HG02885 (cell line): Measurements from ENCODE around the gene ZNF423.

Experiments used
- ATAC-seq: cut with Tn5 transposase; IDR thresholded peaks from one replicate; pipeline ENCODE4 v1.9.1; 2021; ENCODE audit warnings: mild to moderate bottlenecking; ENCODE audit not compliant: unreplicated experiment, poor library complexity

Gene ZNF423

DNA sequence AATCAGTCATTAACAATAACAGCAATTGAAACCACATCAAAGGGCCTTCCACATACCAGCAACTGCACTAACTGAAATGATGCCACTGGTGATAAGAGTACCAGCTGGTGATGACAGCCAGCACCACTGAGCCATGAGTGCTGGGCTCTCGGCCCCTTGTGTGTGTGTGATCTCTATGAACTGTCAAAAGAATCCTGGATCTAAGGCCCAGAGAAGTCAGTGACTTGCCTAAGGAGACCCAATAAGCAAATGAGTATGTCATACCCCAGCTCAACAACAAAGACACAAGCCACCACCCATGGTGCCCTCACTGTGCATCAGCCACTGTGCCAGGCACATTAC lies 220.9 kb downstream of the ZNF423 start:
- ATAC-seq, result no peak

DNA sequence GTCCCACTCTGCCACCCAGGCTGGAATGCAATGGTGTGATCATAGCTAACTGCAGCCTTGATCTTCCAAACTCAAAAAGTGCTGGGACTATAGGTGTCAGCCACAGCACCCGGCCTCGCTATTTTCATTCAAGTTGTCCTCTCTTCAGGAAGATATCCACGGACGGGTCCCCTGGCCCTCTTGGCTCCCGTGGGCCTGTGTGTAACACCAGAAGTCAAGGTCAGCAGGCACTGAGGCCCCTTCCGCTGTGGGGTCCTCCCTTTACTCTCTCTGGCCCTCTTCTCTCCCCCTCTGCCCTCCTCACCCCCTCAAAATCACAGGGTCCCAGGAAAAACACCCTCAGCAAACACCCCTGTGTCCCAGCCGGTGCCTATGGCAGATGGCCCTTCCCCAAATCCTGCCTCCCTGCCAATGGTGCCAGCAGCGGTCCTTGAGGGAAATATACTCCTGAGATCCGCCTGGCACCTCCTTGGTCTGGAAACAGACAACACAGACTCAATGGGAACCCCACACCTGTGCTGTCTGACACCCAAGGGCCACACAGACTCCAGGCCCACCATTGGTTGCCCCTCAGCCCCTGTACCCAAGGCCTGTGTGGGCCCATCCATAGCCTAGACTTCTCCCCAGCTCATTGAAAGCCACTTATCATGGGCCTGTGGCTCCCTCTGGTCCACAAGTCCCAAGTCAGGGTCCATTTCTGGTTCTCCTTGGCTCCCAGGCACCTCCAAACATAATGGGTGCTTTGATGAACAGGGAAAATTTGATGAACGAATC lies 221.5 kb downstream of the ZNF423 start:
- no peak for ATAC-seq

DNA sequence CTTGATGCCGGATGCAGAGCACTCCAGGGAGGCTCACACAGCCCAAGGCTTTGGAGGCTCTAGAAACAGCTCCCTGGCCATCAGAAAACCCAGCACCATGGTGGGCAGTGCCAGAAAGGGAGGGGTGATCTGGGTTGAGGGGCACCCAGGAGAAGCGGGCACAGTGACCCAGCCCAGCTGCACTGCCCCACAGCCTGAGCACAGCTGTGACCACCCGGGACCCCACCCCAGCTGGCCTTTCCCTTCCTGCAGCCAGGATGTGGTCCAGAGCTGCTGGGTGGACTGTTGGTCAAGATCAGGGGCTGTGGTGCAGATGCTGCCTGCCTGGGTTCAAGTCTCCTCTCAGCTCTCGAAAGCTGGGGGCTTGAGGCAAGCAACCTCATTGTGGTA lies 223.1 kb downstream of the ZNF423 start:
- ATAC-seq, result no peak

DNA sequence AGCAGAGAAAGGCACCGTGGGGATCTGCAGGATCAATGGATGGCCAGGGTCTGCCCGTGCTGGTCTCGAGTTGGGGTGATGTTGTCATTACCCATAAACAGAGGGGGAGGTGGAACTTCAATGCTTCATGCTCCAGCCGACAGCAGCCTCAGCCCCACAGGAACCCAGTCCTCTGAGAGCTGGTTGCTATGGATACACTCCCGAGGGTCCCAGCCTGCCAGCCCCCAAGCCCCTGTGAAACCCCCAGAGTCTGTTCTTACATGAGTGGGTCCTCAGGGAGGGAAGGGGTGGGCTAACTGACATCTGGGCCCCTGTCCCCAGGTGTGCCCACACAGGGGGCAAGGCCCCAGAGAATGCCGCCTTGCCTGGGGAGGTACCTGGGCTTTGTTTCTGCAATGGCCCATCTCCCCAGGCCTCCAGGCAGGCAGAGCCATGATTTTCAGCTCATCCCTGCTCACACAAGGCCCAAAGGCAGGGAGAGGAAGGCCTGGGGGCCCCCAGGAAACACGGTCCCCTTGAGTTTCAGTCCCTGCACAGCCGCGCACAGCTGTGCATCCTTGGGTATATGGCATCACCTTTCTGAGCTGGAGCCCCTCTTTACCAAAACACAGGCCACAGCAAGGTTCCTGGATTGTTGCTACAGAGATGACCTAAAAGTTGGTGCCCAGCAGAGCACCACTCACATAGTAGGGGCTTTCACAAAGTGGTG lies 223.7 kb downstream of the ZNF423 start:
- ATAC-seq, result no peak

GRCh38 chr16:49631187-49632041 lies 224.5 kb downstream of the ZNF423 start:
- ATAC-seq, result no peak

GRCh38 chr16:49630783-49631182 lies 225.1 kb downstream of the ZNF423 start:
- ATAC-seq, result no peak

DNA sequence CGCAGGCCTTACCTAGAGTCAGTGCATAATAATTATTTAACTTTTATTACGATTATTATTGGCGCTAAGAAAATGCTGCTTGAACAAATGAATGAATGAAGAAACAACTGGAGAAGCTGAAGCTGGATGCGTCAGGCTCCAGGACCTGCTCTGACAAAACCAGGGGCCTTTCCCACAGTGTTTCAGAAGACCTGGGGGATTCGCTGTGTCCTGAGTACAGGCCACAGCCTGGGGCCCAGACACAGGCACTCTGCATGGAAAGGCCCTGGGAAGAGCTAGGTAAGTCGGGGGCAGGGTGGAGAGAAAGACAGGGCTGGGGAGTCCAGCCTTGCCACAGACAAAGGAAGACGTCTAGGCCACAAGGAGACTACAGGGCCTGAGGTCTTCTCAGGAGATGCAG lies 226.1 kb downstream of the ZNF423 start:
- ATAC-seq, result no peak

DNA sequence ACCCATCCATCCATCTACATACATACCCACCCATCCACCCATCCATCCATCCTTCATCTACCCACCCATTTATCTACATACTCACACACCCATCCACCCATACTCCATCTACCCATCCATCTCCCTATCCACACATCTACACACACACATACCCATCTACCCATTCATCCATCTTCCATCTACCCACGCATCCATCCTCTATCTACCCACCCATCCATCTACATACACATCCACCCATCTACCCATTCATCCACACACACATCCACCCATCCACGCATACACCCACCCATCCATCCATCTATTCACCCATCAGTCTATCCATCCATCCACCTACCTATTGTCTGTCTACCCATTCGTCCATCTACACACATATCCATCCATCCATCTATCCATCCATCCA lies 227.8 kb downstream of the ZNF423 start:
- ATAC-seq, result no peak

DNA sequence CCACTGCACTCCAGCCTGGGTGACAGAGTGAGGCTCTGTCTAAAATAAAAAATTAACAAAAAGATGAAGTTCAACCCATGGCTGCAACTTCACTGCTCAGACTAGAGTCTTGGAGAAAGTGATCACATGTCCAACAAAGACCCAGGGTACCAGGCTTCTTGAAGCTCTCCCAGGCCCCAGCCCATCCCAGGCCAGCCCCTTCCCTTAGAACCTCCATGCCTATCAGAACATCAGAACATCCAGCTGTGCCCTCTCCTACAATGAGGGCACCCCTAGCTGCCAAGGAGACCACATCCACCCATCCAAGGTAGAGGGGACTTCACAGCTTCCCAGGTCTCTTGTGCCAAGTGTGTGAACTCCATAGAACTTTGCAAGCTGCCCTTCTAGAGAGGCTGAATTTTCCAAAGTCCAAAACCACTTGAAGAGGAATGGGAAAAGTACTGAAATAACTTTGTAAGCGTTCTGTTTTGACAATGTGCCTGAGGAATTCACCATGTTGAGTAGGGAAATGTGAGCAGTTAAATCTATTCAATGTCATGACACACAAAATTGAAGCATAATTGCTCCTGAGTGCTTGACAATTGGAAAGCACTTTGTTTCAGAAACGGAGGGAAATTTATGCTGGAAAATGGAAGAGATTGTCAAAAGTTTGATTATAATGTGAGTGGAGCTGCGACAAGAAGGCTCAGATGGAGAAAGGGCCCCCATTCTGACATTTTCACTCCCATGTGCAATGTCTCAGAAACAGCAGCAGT lies 230.4 kb downstream of the ZNF423 start:
- no peak for ATAC-seq

DNA sequence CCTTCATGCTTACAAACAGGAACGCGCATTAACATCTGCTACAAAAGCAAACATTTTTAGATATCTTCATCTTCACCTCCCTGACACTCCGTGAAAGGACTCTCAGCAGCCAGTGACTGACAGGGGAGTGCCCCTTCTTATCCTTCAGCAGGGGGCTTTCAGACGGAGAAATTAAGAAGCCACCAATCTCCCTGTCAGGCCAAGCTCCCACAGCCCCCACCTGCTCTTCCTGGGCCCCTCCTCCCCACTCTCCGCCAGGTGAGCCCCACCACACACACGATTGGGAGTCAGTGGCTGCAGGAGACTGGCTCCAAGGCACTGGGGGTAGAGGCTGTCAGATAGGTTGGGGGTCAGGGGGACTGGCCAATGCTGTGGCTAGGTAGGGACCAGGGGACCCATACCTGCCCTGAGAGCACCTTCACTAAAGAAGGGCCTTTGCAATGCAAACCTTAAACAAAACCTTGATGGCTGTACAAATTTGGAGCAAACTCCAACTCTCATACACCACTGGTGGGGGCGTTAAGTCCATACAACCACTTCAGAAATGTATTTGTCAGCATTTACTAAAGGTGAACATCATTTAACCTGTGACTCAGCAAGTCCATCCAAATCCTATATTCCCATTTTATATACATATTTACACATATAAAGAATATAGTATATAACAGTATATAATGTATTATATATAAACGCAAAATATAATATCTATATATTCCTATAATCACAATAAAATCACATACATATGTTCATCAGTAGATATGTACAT lies 232.2 kb downstream of the ZNF423 start:
- ATAC-seq, result no peak

DNA sequence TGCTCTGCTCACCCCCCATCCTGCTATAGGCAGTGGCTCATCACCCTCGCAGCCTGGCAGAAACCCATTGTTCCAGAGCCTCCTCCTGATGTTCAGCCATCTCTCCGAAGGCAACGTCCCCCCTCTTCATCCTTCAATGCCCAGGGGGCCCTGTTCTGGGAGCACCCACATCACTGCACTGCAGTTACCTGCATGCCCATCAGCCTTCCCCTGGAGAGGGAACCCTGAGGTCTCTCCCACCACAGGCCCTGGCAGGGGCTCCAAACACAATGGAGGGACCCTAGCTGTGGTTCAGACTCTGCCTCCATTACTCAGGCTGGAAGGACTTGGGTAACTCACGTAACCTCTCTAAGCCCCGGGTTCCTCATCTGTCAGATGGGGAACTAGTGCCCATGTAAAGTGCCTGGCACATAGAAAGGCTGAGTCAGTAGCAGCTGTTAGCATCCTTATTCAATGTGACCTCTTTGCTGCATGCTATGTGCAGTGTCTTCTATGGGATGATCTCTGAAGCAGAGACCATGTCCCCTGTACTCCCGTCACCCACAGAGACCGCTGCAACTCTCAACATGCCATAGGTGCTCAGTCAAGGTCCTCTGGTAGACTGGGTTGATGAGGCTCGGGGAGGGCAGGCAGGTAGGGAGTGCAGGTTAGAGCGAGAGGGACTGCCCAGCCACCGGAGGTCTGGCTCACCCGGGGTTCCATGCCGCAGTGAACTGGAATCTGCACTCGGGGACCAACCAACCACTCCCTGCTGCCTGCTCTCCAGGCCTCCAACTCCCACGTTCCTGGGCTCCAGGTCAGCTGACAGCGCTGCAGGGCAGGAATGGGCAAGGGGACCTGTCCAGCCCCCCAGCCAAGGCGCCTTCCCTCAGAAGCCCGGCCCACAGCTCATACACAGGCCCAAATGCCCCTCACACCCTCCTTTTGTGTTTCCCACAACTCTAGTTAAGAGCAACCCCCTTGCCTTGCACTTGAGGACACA lies 233.2 kb downstream of the ZNF423 start:
- no peak for ATAC-seq

DNA sequence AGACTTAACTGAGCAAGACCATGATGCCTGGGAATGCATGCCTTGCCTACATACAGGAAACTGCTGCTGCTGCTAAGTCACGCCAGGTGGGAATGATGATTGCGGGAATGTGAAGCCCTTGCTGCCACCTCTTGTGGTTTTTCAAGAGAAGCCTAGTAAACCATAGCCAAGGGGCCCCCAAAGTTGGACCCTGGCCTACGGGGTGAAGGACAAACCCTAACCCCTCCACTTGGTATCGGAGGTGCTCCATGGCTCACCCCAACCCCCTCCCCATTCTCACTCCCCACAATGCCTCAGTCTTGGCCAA lies 233.9 kb downstream of the ZNF423 start:
- no peak for ATAC-seq

GRCh38 chr16:49621241-49622083 lies 234.4 kb downstream of the ZNF423 start:
- ATAC-seq, result no peak

- ATAC-seq, result no peak
These were observed 235.1 kb downstream of the ZNF423 start for GRCh38 chr16:49620869-49621240.

DNA sequence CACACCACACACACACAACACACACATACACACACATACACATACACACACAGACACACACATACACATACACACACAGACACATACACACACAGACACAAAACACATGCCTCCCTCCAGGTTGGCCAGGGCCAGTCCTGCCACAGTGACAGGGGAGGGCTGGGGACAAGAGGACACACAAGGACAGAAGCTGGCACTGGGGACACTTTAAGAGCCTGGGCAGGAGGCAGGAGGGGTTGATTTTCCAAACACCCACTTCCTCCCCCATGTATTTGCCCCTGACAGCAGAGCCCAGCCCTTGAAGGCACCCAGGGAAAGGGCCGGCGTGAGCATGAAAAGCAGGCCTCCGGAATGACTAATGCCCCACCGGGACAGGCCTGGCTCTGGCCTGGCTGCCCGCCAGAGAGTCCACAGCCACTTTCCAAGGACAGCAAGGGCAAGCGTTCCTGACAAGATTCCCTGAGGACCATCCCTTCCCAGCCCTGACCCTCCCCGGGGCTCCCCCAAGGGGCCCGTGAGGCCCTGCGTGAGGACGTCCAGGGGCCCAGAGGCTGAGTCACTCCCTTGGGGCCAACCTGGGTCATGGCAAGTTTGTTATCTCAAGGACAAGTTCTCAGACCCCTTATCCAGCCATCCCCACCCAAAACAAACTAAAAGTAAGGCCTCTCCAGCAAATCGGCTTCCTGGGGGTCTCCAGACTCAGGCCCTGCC lies 235.6 kb downstream of the ZNF423 start:
- ATAC-seq, result no peak

GRCh38 chr16:49619811-49620157 lies 236.1 kb downstream of the ZNF423 start:
- no peak for ATAC-seq

DNA sequence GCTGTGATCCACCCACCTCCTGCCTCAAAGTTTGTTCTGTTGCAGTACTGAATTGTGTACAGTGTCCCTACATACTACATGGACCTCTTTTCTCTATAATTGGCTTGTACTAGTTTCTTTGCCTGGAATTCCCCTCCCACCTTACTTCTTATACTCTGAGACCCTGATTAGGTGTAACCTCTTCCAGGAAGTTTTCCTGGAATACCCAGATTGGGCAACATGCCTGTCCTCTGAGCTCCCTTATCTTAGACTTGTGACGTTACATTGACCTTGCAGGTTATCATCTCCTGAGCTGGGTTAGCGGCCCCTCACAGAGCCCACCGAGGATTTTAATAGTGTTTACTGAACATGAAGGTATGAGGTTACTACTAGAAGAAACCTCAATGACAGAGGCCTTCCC lies 237.0 kb downstream of the ZNF423 start:
- no peak for ATAC-seq
